ENCODE data around the gene SUGP2. TPM values are rescaled to one million over a fixed set of nuclear protein-coding genes. Genes with fewer than 3 reads are reported as not detected.

The SUGP2 gene
- total RNA-seq, 1 experiment from 2014 or later, result 77.2 TPM

- H3K4me3 Mint-ChIP-seq (ENCODE audit: low read depth, unreplicated experiment), result no peak overlapping the region
- DNase-seq, result no peak
- no TSS peak for BruUV-seq (replicated peaks)
- no peak overlapping the region for H3K27ac Mint-ChIP-seq (ENCODE audit: unreplicated experiment)
- peaks cover 11% of the 10 kb centered on the region for H3K4me1 Mint-ChIP-seq (ENCODE audit: low read depth, unreplicated experiment)
- TF ChIP-seq CTCF (IDR thresholded peaks at IDR 0.05; ENCODE audit: unreplicated experiment), result no peak
- intact Hi-C loops (cut with micrococcal nuclease; ENCODE audit: unreplicated experiment), result no loop called here
- no peaks in the 10 kb centered on the region for H3K27me3 Mint-ChIP-seq (ENCODE audit: unreplicated experiment)
- H3K9me3 Mint-ChIP-seq (ENCODE audit: low read depth, unreplicated experiment), result no peaks in the 10 kb centered on the region
- CTCF ChIA-PET, result no interaction called here
- peaks cover 29% of the 10 kb centered on the region for H3K36me3 Mint-ChIP-seq (ENCODE audit: insufficient read depth, unreplicated experiment)
Measured at GRCh38 chr19:18996796-18997394, 36.4 kb downstream of the SUGP2 start.

GRCh38 chr19:18996351-18996750, 37.0 kb downstream of the SUGP2 start:
- Mint-ChIP-seq H3K9me3 (ENCODE audit: low read depth, unreplicated experiment) (no peaks in the 10 kb centered on the region), H3K4me3 (ENCODE audit: low read depth, unreplicated experiment) (no peak overlapping the region), H3K4me1 (ENCODE audit: low read depth, unreplicated experiment) (peaks cover 11% of the 10 kb centered on the region), H3K36me3 (ENCODE audit: insufficient read depth, unreplicated experiment) (peaks cover 24% of the 10 kb centered on the region), H3K27ac (ENCODE audit: unreplicated experiment) (no peak overlapping the region), H3K27me3 (ENCODE audit: unreplicated experiment) (no peaks in the 10 kb centered on the region)
- TF ChIP-seq CTCF (IDR thresholded peaks at IDR 0.05; ENCODE audit: unreplicated experiment), result no peak
- no peak for DNase-seq
- intact Hi-C loops (cut with micrococcal nuclease; ENCODE audit: unreplicated experiment), result no loop called here
- CTCF ChIA-PET, result no interaction called here
- BruUV-seq (replicated peaks), result no TSS peak

GRCh38 chr19:18995804-18996241, 37.5 kb downstream of the SUGP2 start:
- Mint-ChIP-seq H3K27ac (ENCODE audit: unreplicated experiment) (no peak overlapping the region), H3K9me3 (ENCODE audit: low read depth, unreplicated experiment) (no peaks in the 10 kb centered on the region), H3K27me3 (ENCODE audit: unreplicated experiment) (no peaks in the 10 kb centered on the region), H3K36me3 (ENCODE audit: insufficient read depth, unreplicated experiment) (peaks cover 21% of the 10 kb centered on the region), H3K4me3 (ENCODE audit: low read depth, unreplicated experiment) (no peak overlapping the region), H3K4me1 (ENCODE audit: low read depth, unreplicated experiment) (peaks cover 11% of the 10 kb centered on the region)
- CTCF ChIA-PET, result no interaction called here
- no peak for TF ChIP-seq CTCF (IDR thresholded peaks at IDR 0.05; ENCODE audit: unreplicated experiment)
- intact Hi-C loops (cut with micrococcal nuclease; ENCODE audit: unreplicated experiment), result no loop called here
- DNase-seq, result peak; percentile 46
- BruUV-seq (replicated peaks), result no TSS peak

- H3K36me3 Mint-ChIP-seq (ENCODE audit: insufficient read depth, unreplicated experiment), result peaks cover 15% of the 10 kb centered on the region
- BruUV-seq (replicated peaks), result no TSS peak
- no peak for DNase-seq
- H3K4me3 Mint-ChIP-seq (ENCODE audit: low read depth, unreplicated experiment), result no peak overlapping the region
- H3K4me1 Mint-ChIP-seq (ENCODE audit: low read depth, unreplicated experiment), result no peaks in the 10 kb centered on the region
- no peaks in the 10 kb centered on the region for H3K9me3 Mint-ChIP-seq (ENCODE audit: low read depth, unreplicated experiment)
- no peaks in the 10 kb centered on the region for H3K27me3 Mint-ChIP-seq (ENCODE audit: unreplicated experiment)
- intact Hi-C loops (cut with micrococcal nuclease; ENCODE audit: unreplicated experiment), result no loop called here
- H3K27ac Mint-ChIP-seq (ENCODE audit: unreplicated experiment), result no peak overlapping the region
- CTCF ChIA-PET, result no interaction called here
- TF ChIP-seq CTCF (IDR thresholded peaks at IDR 0.05; ENCODE audit: unreplicated experiment), result no peak
Measured at GRCh38 chr19:18993115-18993514, 40.2 kb downstream of the SUGP2 start.
